BJ (cell line): ENCODE results near the gene KDM2A. TPM values are rescaled to one million over a fixed set of nuclear protein-coding genes. Genes with fewer than 3 reads are reported as not detected.
"Not testable (repeated sequence)": the region's sequence is repeated elsewhere in the genome, so short reads cannot be mapped to it uniquely, and the experiment has no call there.

Experiments
- CTCF ChIA-PET: fragments of 350-600 bp; formaldehyde crosslinking; extraction: SDS; loops from one replicate; lab custom pipeline; 2021; ENCODE audit warnings: antibody characterized with exemption, inconsistent platforms; lab: Yijun Ruan, JAX
- POLR2A ChIA-PET: fragments of 300-600 bp; sonication (Branson Sonifier 250); formaldehyde crosslinking; extraction: SDS; loops from one replicate; lab custom pipeline; 2021; ENCODE audit warnings: antibody characterized with exemption; lab: Charles Lee
- DNase-seq: peaks from one replicate; pipeline ENCODE4 v3.0.0-alpha.2; 2011; ENCODE audit warnings: low read depth
- H3K27me3 ChIP-seq: 2 replicates; pipeline ENCODE4 v1.6.0; 2011; ENCODE audit warnings: low read length; ENCODE audit not compliant: control insufficient read depth, insufficient read depth
- H3K36me3 ChIP-seq: 2 replicates; pipeline ENCODE4 v1.5.1; 2011; ENCODE audit warnings: low read length; ENCODE audit not compliant: control insufficient read depth, insufficient read depth
- H3K4me3 ChIP-seq: 2 replicates; pipeline ENCODE4 v1.5.1; 2011; ENCODE audit warnings: low read depth, mild to moderate bottlenecking, control low read depth, low read length
- polyA plus RNA-seq: library from polyadenylated mRNA; depleted of rRNA; stranded (reverse); fragments of >200 nt; gene quantifications from 2 replicates; pipeline ENCODE4 v1.2.3, GENCODE V29; 2011
- TF ChIP-seq, protein P1 (sequence below): IDR thresholded peaks from 2 replicates; pipeline ENCODE4 v1.5.1; 2011; ENCODE audit warnings: low read depth, mild to moderate bottlenecking, control low read depth, inconsistent platforms, low read length, moderate library complexity; ENCODE audit not compliant: insufficient read depth

Gene KDM2A
- polyA plus RNA-seq, 1 experiment, result 63.5 TPM

DNA sequence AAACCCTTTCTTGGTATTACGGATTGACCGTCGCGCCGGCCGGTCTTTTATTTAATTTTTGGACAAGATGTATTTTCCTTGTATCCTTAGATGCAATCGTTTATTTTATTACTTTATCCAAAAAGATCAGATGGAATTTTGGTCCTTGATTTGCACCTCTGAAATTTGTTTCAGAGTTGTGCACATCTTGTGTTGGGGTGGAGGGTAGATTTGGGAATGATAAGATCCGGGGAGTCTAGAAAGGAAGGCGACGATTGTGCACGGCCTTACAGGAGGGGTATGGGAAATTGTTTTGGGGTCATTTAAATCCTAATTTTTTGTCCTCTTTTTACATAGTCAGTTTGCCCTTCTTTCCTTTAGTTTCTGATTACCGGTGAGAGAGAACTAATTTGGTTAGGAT is 1.4 kb downstream of the KDM2A start:
- Histone ChIP-seq H3K27me3 (no peaks in the 10 kb centered on the region), H3K36me3 (peaks cover 1% of the 10 kb centered on the region), H3K4me3 (peak overlapping the region; percentile 90)
- ChIA-PET CTCF (no interaction called here), POLR2A (no interaction called here)
- DNase-seq, result no peak
- TF ChIP-seq, protein P1, sequence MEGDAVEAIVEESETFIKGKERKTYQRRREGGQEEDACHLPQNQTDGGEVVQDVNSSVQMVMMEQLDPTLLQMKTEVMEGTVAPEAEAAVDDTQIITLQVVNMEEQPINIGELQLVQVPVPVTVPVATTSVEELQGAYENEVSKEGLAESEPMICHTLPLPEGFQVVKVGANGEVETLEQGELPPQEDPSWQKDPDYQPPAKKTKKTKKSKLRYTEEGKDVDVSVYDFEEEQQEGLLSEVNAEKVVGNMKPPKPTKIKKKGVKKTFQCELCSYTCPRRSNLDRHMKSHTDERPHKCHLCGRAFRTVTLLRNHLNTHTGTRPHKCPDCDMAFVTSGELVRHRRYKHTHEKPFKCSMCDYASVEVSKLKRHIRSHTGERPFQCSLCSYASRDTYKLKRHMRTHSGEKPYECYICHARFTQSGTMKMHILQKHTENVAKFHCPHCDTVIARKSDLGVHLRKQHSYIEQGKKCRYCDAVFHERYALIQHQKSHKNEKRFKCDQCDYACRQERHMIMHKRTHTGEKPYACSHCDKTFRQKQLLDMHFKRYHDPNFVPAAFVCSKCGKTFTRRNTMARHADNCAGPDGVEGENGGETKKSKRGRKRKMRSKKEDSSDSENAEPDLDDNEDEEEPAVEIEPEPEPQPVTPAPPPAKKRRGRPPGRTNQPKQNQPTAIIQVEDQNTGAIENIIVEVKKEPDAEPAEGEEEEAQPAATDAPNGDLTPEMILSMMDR, result no peak

DNA sequence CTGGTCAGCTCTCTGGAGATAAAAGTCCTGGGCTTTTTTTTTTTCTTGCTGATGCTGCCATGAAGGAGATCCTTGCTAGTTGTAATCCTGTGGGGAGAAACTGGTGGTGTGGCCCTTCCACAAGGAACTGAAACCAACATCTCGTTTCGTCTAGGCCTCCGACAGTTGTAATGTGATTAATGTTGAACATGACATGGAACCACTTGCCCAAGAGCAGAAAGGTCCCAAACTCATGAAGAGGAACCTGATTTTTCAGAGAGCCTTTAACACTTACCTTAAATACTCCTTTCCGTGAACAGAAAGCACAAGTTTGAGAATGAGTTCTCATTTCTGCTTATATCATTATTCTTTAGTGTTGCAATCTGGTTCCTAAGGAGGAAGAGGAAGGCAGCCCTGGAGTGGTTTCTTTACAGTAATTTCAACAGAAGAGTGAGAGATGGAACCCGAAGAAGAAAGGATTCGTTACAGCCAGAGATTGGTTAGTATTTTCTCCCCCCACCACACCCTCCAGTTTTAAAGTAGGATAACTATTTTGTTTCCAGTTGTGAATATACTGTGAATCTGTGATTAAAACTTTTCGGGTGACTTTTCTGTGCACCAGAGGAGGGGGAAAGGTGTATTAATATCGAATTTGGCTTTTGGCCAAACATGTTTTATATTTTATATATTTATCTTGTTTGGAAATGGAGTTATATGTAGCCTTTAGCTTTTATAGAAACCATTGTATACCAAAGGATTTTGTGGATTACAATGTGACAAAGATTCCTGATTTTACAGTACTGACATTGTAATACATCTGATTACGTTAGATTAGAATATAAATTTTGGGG is 2.0 kb downstream of the KDM2A start:
- ChIA-PET CTCF (interaction anchor here (1.4 kb wide), 1 partner anchor 76 kb away, joined by 4 read pairs; no protein-coding TSS in a partner anchor), POLR2A (no interaction called here)

DNA sequence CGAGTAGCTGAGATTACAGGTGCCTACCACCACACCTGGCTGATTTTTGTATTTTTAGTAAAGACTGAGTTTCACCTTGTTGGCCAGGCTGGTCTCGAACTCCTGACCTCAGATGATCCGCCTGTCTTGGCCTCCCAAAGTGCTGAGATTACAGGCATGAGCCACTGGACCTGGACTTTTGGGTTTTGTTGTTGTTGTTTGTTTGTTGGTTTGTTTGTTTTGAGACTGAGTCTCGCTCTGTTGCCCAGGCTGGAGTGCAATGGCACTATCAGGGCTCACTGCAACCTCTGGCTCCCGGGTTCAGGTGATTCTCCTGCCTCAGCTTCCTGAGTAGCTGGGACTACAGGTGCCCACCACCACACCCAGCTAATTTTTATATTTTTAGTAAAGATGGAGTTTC is 4.7 kb downstream of the KDM2A start:
- H3K4me3 ChIP-seq, H3K27me3 ChIP-seq, DNase-seq, POLR2A ChIA-PET, H3K36me3 ChIP-seq, CTCF ChIA-PET: not testable (repeated sequence)

More for the DNA sequence above, 2.0 kb downstream of the KDM2A start:
- H3K36me3 ChIP-seq, result peaks cover 1% of the 10 kb centered on the region
- H3K4me3 ChIP-seq, result peak overlapping the region; percentile 90
- H3K27me3 ChIP-seq, result no peaks in the 10 kb centered on the region
- TF ChIP-seq, protein P1, result no peak
- no peak for DNase-seq

DNA sequence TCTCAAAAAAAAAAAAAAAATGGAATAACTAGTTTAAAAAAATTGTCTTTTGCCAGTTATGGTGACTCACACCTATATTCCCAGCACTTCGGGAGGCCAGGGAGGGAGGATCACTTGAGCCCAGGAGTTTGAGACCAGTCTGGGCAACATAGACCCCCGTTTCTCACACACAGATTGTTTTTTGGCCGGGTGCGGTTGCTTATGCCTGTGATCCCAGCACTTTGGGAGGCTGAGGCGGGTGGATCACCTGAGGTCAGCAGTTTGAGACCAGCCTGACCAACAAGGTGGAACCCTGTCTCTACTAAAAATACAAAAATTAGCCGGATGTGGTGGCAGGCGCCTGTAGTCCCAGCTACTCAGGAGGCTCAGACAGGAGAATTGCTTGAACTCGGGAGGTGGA is 7.2 kb downstream of the KDM2A start:
- H3K36me3 ChIP-seq, POLR2A ChIA-PET, H3K27me3 ChIP-seq, H3K4me3 ChIP-seq, DNase-seq: not testable (repeated sequence)
- CTCF ChIA-PET, result interaction anchor here (0.6 kb wide), 1 partner anchor 27 kb away, joined by 3 read pairs; no protein-coding TSS in a partner anchor

DNA sequence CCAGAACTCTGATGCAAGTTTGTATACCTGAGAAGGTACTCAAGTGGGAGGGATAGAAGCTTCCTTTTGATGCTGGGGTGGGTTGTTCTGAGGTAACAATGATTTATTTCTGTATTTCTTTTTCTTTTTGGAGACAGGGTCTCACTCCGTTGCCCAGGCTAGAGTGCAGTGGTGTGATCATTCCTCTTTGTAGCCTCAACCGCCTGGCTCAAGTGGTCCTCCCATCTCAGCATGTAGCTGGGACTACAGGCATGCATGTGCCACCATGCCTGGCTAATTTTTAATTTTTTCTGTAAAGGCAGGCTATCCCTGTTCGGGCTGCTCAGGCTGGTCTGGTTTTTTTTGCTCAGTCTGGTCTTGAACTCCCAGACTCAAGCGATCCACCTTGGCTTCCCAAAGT is 7.9 kb downstream of the KDM2A start:
- H3K36me3 ChIP-seq, result peaks cover 4% of the 10 kb centered on the region
- no peak overlapping the region for H3K4me3 ChIP-seq
- TF ChIP-seq, protein P1, result no peak
- no peaks in the 10 kb centered on the region for H3K27me3 ChIP-seq
- ChIA-PET CTCF (no interaction called here), POLR2A (interaction anchor here (0.7 kb wide), 1 partner anchor 69 kb away, joined by 11 read pairs; no protein-coding TSS in a partner anchor)
- DNase-seq, result no peak

DNA sequence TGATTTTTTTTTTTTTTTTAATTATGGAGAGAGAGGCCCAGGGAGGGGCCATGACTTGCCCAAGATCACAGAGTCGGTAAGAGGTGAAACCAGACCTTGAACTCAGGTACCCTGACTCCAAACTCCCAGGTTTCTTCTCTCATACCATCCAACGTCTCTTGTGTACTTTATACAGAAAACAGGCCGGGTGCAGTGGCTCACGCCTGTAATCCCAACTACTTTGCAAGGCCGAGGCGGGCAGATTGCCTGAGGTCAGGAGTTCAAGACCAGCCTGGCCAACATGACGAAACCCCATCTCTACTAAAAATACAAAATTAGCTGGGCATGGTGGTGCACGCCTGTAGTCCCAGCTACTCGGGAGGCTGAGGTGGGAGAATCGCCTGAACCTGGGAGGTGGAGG is 11.8 kb downstream of the KDM2A start:
- peaks cover 15% of the 10 kb centered on the region for H3K36me3 ChIP-seq
- H3K27me3 ChIP-seq, POLR2A ChIA-PET, H3K4me3 ChIP-seq, CTCF ChIA-PET, DNase-seq: not testable (repeated sequence)
